NCI-H2171 treated with DMSO at 0.1 percent for 48 hours (cell line): ENCODE measurements around the gene PLVAP.
A peak's percentile ranks its signal among the peaks of the same experiment; 100 is the strongest.

ENCODE experiments used
- DNase-seq: peaks from one replicate; lab custom pipeline; 2025; lab: John Stamatoyannopoulos, UW

Gene PLVAP

GRCh38 chr19:17376935-17377600 lies at the start of gene PLVAP:
Gene PLVAP, minus strand, starts transcription at chr19:17377342. Its CDS starts 54 bp downstream, at chr19:17377288.
- DNase-seq = no peak

GRCh38 chr19:17424743-17425365 lies 47.7 kb upstream of the PLVAP start:
- no peak for DNase-seq

GRCh38 chr19:17423429-17424208 lies 46.5 kb upstream of the PLVAP start:
- no peak for DNase-seq

- DNase-seq = no peak
These were observed 44.8 kb upstream of the PLVAP start for GRCh38 chr19:17421942-17422341.

- DNase-seq = peak; percentile 18
These were observed 43.4 kb upstream of the PLVAP start for GRCh38 chr19:17420475-17420924.

GRCh38 chr19:17419621-17420474 lies 42.7 kb upstream of the PLVAP start, which contains the start of gene MVB12A:
Gene MVB12A, plus strand, starts transcription at chr19:17420047. Its CDS starts 89 bp downstream, at chr19:17420136.
- peak; percentile 99 for DNase-seq

- DNase-seq = no peak
These were observed 42.0 kb upstream of the PLVAP start for GRCh38 chr19:17419154-17419620.

- no peak for DNase-seq
These were observed 41.6 kb upstream of the PLVAP start for GRCh38 chr19:17418710-17419109.

GRCh38 chr19:17415121-17415520 lies 38.0 kb upstream of the PLVAP start:
- peak; percentile 71 for DNase-seq

- no peak for DNase-seq
These were observed 37.0 kb upstream of the PLVAP start for GRCh38 chr19:17414097-17414496.

GRCh38 chr19:17411801-17412200 lies 34.7 kb upstream of the PLVAP start:
- DNase-seq = no peak

- no peak for DNase-seq
These were observed 32.8 kb upstream of the PLVAP start for GRCh38 chr19:17409990-17410389.

- DNase-seq = no peak
These were observed 29.7 kb upstream of the PLVAP start for GRCh38 chr19:17406887-17407196.

GRCh38 chr19:17406046-17406886 lies 29.1 kb upstream of the PLVAP start:
- DNase-seq = no peak

GRCh38 chr19:17405250-17406045 lies 28.3 kb upstream of the PLVAP start, which contains the start of gene BST2:
Gene BST2, minus strand, starts transcription at chr19:17405630. Its CDS starts 55 bp downstream, at chr19:17405575.
- no peak for DNase-seq

- no peak for DNase-seq
These were observed 27.6 kb upstream of the PLVAP start for GRCh38 chr19:17404621-17405249.

- no peak for DNase-seq
These were observed 26.9 kb upstream of the PLVAP start for GRCh38 chr19:17404015-17404414.

GRCh38 chr19:17402982-17403855 lies 26.1 kb upstream of the PLVAP start:
- no peak for DNase-seq

- no peak for DNase-seq
These were observed 24.5 kb upstream of the PLVAP start for GRCh38 chr19:17401628-17402027.
